HT-29 (cell line): Measurements from ENCODE around the gene EXOC7. TPM values are rescaled to one million over a fixed set of nuclear protein-coding genes. Genes with fewer than 3 reads are reported as not detected.

Experiments used
- DNase-seq: peaks from one replicate; pipeline ENCODE4 v3.0.0-alpha.2; 2015; ENCODE audit warnings: low spot score
- total RNA-seq: library from RNA; depleted of rRNA; stranded (reverse); fragments of >200 nt; shearing (Covaris generic); gene quantifications from 2 replicates; pipeline ENCODE4 v1.2.3, GENCODE V29; 2014

Gene EXOC7
- total RNA-seq, 1 experiment from 2014 or later, result 99.4 TPM

- peak; percentile 41 for DNase-seq
Observed at GRCh38 chr17:76138234-76138895, 34.8 kb upstream of the EXOC7 start.

- no peak for DNase-seq
Observed at GRCh38 chr17:76137351-76138233, 34.0 kb upstream of the EXOC7 start.

GRCh38 chr17:76137001-76137350, 33.4 kb upstream of the EXOC7 start:
- no peak for DNase-seq

GRCh38 chr17:76136276-76137000, 32.9 kb upstream of the EXOC7 start:
- DNase-seq, result no peak

GRCh38 chr17:76135810-76136188, 32.2 kb upstream of the EXOC7 start:
- no peak for DNase-seq

GRCh38 chr17:76134911-76135809, 31.6 kb upstream of the EXOC7 start:
- DNase-seq, result no peak

- DNase-seq, result peak; percentile 61
Observed at GRCh38 chr17:76132574-76133338, 29.2 kb upstream of the EXOC7 start.

- DNase-seq, result no peak
Observed at GRCh38 chr17:76131692-76132573, 28.3 kb upstream of the EXOC7 start.

- DNase-seq, result no peak
Observed at GRCh38 chr17:76131051-76131691, 27.6 kb upstream of the EXOC7 start.

- no peak for DNase-seq
Observed at GRCh38 chr17:76130473-76130872, 26.9 kb upstream of the EXOC7 start.

GRCh38 chr17:76125922-76126321, 22.3 kb upstream of the EXOC7 start:
- DNase-seq, result no peak

- no peak for DNase-seq
Observed at GRCh38 chr17:76125391-76125675, 21.7 kb upstream of the EXOC7 start.

GRCh38 chr17:76124582-76125390, 21.2 kb upstream of the EXOC7 start:
- no peak for DNase-seq

- peak; percentile 25 for DNase-seq
Observed at GRCh38 chr17:76123749-76124581, 20.4 kb upstream of the EXOC7 start.

GRCh38 chr17:76123191-76123499, 19.6 kb upstream of the EXOC7 start:
- no peak for DNase-seq

GRCh38 chr17:76122431-76123190, 19.0 kb upstream of the EXOC7 start:
- no peak for DNase-seq

GRCh38 chr17:76121932-76122430, 18.4 kb upstream of the EXOC7 start:
- DNase-seq, result no peak
